HG03066 (cell line): ENCODE results near the gene ALDH18A1.
"Not testable (repeated sequence)": the region's sequence is repeated elsewhere in the genome, so short reads cannot be mapped to it uniquely, and the experiment has no call there.

Experiments
- ATAC-seq: cut with Tn5 transposase; IDR thresholded peaks from one replicate; pipeline ENCODE4 v1.9.1; 2021; ENCODE audit warnings: low read depth; ENCODE audit not compliant: unreplicated experiment

Gene ALDH18A1

DNA sequence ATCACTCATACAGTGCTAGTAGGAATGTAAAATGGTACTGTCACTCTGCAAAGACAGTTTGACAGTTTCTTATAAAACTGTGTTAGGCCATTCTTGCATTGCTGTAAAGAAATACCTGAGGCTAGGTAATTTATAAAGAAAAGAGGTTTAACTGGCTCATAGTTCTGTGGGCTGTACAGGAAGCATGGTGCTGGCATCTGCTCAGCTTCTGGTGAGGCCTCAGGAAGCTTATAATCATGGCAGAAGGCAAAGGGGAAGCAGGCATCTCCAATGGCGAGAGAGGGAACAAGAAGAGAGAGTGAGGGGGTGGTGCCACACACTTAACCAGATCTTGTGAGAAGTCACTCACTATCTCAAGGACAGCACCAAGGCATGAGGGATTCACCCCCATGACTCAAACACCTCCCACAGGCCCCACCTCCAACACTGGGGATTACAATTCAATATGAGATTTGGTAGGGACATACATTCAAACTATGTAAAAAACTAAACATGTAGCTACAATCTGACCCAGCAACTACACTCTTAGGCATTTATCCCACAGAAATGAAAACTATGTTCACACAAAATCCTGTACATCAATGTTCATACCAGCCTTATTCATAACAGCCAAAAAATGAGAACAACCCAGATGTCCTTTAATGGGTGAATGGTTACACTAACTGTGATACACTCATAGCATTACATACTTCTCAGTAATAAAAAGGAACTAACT, 5.0 kb downstream of the ALDH18A1 start:
- no peak for ATAC-seq

GRCh38 chr10:95650232-95650631, 6.3 kb downstream of the ALDH18A1 start:
- ATAC-seq, result no peak

GRCh38 chr10:95648138-95648537, 8.4 kb downstream of the ALDH18A1 start:
- no peak for ATAC-seq

GRCh38 chr10:95646160-95646559, 10.4 kb downstream of the ALDH18A1 start:
- no peak for ATAC-seq

- no peak for ATAC-seq
Measured at GRCh38 chr10:95644901-95645300, 11.6 kb downstream of the ALDH18A1 start.

GRCh38 chr10:95640891-95641315, 15.6 kb downstream of the ALDH18A1 start:
- ATAC-seq, result no peak

- ATAC-seq, result no peak
Measured at GRCh38 chr10:95637911-95638310, 18.6 kb downstream of the ALDH18A1 start.

GRCh38 chr10:95637140-95637539, 19.4 kb downstream of the ALDH18A1 start:
- ATAC-seq, result no peak

DNA sequence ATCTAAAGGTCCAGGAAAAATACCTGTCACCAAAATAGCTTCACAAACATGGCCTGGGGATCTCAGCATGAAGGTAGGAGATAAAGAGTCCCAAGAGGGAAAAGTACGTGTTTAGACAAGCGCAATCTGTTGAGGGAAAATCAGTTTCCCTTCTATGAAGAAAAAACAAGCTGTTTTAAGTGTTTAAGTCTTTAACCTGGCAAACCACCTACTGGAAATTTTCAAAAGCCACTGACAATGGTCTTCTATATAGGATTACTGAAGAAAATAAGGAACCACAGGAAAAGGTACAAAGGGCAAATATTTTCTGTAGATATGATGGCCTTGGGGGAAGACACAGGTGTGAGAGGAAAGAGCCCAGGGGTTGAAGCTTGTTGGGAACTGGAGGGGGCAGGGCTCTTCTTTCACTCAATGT, 21.2 kb downstream of the ALDH18A1 start:
- ATAC-seq, result no peak

DNA sequence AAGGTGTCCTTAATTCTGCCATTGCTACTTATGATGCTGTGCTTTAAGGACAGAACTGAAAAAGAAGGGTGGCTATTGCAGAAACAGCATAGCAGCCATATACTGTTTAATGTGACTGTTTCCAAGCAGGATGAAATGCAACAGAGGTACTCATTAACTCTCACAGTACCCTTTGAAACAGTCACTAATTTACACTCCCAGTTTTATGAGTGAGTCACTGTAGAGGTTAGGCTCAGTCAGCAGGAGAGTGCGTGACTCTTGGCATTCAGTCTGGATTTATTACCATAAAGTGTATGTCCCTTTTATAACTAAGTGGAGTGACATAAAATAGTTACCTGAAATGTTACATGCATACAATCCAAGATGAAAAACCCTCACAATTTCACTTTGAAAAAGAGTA, 27.7 kb downstream of the ALDH18A1 start:
- ATAC-seq, result no peak

GRCh38 chr10:95626500-95626899, 30.0 kb downstream of the ALDH18A1 start:
- ATAC-seq, result no peak

DNA sequence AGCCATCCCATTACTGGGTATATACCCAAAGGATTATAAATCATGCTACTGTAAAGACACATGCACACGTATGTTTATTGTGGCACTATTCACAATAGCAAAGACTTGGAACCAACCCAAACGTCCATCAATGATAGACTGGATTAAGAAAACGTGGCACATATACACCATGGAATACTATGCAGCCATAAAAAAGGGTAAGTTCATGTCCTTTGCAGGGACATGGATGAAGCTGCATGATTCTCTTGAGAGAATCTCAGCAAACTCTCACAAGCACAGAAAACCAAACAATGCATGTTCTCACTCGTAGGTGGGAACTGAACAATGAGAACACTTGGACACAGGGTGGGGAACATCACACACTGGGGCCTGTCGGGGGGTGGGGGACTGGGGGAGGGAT, 36.1 kb downstream of the ALDH18A1 start:
- not testable (repeated sequence) for ATAC-seq

GRCh38 chr10:95618101-95618500, 38.4 kb downstream of the ALDH18A1 start:
- no peak for ATAC-seq

DNA sequence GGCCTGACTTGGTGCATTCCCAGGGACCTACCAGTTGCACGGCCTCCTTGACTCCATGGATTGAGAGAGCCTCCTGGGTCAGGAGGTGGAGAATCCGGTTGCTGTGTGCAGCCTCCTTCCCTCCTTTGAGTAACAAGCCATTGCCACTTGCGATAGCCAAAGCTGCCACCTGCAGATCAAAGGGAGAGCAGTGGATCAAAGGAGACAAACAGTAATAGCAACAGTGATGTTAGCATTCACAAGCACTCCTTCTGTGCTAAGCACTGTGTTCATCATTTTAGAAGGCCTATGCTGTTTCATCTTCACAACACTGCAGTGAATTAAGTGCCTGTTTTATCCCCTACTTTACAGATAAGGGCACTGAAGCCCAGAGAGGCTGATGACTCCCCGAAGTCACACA, 40.1 kb downstream of the ALDH18A1 start:
- ATAC-seq, result no peak

GRCh38 chr10:95613330-95613729, 43.2 kb downstream of the ALDH18A1 start:
- no peak for ATAC-seq

- ATAC-seq, result no peak
Measured at GRCh38 chr10:95610727-95611126, 45.8 kb downstream of the ALDH18A1 start.

DNA sequence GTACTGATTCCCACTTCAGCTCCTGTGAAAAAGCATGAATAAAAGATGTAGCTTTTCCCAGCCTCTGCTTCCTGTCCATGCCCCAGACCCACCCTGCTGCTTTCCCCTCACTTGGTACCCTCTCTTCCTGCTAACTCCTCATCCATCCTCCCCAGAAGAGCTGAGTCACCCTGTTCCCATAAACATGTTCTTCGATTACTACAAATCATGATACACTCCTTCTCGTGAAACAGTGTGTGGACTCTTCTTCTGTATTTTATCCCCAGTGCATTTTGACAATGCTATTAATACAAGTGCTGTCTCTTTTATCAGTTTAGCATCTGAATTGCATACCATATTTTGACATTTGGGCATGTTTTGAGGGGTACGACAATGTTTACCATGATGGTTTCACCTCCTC, 49.6 kb downstream of the ALDH18A1 start:
- no peak for ATAC-seq

- ATAC-seq, result no peak
Measured at GRCh38 chr10:95605163-95605562, 51.3 kb downstream of the ALDH18A1 start.

GRCh38 chr10:95604630-95605029, 51.9 kb downstream of the ALDH18A1 start:
- no peak for ATAC-seq

DNA sequence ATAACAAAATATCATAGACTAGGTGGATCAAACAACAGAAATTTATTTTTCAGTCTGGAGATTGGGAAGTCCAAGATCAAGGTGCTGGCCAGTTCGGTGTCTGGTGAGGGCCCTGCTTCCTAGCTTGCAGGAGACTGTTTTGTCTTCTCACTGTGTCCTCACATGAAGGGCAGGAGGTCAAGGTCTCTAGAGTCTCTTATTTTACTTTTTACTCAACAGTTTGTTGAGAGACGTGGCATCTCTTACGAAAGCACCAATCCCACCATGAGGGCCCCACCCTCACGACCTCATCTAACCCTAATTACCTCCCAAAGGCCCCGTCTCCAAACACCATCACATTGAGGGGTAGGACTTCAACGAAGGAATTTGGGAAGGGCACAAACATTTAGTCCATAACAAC, 54.1 kb downstream of the ALDH18A1 start:
- no peak for ATAC-seq

- ATAC-seq, result no peak
Measured at GRCh38 chr10:95601116-95601719, 55.3 kb downstream of the ALDH18A1 start.

DNA sequence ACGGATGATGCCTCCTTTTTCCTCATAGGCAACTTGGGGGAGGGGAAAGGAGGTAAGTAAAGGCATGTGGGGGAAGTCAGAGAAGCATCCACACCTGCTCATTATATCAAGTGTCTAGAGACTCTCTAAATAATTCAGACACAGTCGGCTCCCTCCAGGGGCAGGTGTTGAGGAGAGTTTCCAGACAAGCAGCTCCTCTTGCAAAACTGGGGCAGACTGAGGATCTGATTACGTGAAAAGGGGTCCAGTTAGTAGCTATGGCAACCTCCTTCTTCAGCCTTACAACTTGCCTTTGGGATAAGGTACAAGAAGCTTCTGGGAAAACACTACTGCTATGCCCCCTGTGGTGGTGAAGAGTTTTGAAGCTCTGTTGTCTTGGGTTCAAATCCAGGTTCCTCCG, 56.4 kb downstream of the ALDH18A1 start:
- no peak for ATAC-seq
